ENCODE measurements around the gene BAIAP3. TPM values are rescaled to one million over a fixed set of nuclear protein-coding genes. Genes with fewer than 3 reads are reported as not detected.

The BAIAP3 gene
- total RNA-seq, 4 donors from 2014 or later = 17.9 to 160 (median 29.0) TPM

GRCh38 chr16:1306334-1306733, 27.1 kb upstream of the BAIAP3 start:
- TF ChIP-seq CTCF (IDR thresholded peaks at IDR 0.05) (no peak), POLR2A (IDR thresholded peaks at IDR 0.05) (no peak)
- no peaks in the 10 kb centered on the region for H3K27me3 ChIP-seq
- H3K9me3 ChIP-seq = no peaks in the 10 kb centered on the region
- H3K4me1 ChIP-seq = peaks cover 0 to 24% (median 19%) of the 10 kb centered on the region in 4 donors
- no peak for DNase-seq
- no peak overlapping the region for H3K27ac ChIP-seq
- H3K36me3 ChIP-seq = no peaks in the 10 kb centered on the region
- no peak overlapping the region for H3K4me3 ChIP-seq

DNA sequence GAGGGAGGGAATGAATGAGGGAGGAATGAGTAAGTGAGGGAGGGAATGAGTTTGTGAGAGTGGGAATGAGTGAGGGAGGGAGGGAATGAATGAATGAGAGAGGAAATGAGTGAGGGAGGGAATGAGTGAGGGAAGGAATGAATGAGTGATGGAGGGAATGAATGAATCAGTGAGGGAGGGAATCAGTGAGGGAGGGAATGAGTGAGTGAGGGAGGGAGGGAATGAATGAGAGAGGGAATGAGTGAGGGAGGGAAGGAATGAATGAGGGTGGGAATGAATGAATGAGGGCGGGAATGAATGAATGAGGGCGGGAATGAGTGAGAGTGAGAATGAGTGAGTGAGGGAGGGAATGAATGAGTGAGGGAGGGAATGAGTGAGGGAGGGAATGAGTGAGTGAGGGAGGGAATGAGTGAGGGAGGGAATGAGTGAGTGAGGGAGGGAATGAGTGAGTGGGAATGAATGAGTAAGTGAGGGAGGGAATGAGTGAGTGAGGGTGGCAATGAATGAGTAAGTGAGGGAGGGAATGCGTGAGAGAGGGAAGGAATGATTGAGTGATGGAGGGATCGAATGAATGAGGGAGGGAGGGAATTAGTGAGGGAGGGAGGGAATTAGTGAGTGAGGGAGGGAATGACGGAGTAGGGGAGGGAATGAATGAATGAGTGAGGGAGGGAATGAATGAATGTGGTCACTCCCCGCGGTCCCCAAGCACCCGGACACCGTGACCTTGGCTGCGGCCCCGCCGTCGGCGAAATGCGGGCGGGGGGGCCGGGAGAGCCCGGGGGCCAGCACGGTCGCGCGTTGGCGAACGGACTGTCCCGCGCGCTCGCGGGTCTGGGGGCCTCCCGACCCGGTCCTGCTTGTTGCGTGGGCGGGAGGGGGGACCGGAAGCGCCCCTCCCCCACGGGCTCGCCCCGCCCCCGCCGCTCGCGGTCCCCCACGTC, 25.1 kb upstream of the BAIAP3 start:
- DNase-seq = no peak
- Histone ChIP-seq H3K9me3 (no peaks in the 10 kb centered on the region), H3K27me3 (no peaks in the 10 kb centered on the region), H3K27ac (peak overlapping the region; percentile 85 to 100 (median 94)), H3K4me1 (peaks cover 8 to 36% (median 29%) of the 10 kb centered on the region in 4 donors), H3K36me3 (no peaks in the 10 kb centered on the region), H3K4me3 (peak overlapping the region; percentile 63 to 92 (median 82))
- no peak for TF ChIP-seq POLR2A (IDR thresholded peaks at IDR 0.05)
- no peak for TF ChIP-seq CTCF (IDR thresholded peaks at IDR 0.05)

- H3K27me3 ChIP-seq = no peaks in the 10 kb centered on the region
- DNase-seq = peak; percentile 96 to 98 (median 98)
- peak within 1 kb of the TSS; percentile 63 to 92 (median 82) for H3K4me3 ChIP-seq
- H3K4me1 ChIP-seq = peaks cover 8 to 36% (median 23%) of the 10 kb centered on the region in 4 donors
- TF ChIP-seq POLR2A (IDR thresholded peaks at IDR 0.05) = peak in 1 of 2 donors; percentile 55
- TF ChIP-seq CTCF (IDR thresholded peaks at IDR 0.05) = no peak
- peak within 1 kb of the TSS; percentile 85 to 100 (median 94) for H3K27ac ChIP-seq
- no peaks in the 10 kb centered on the region for H3K9me3 ChIP-seq
- H3K36me3 ChIP-seq = peaks cover 0 to 8% (median 0%) of the 10 kb centered on the region in 3 donors
Observed at GRCh38 chr16:1308977-1309885, 24.2 kb upstream of the BAIAP3 start, which contains the start of gene UBE2I. UBE2I (plus strand) TSS chr16:1309636; CDS start chr16:1314031, 4,395 bp downstream.

DNA sequence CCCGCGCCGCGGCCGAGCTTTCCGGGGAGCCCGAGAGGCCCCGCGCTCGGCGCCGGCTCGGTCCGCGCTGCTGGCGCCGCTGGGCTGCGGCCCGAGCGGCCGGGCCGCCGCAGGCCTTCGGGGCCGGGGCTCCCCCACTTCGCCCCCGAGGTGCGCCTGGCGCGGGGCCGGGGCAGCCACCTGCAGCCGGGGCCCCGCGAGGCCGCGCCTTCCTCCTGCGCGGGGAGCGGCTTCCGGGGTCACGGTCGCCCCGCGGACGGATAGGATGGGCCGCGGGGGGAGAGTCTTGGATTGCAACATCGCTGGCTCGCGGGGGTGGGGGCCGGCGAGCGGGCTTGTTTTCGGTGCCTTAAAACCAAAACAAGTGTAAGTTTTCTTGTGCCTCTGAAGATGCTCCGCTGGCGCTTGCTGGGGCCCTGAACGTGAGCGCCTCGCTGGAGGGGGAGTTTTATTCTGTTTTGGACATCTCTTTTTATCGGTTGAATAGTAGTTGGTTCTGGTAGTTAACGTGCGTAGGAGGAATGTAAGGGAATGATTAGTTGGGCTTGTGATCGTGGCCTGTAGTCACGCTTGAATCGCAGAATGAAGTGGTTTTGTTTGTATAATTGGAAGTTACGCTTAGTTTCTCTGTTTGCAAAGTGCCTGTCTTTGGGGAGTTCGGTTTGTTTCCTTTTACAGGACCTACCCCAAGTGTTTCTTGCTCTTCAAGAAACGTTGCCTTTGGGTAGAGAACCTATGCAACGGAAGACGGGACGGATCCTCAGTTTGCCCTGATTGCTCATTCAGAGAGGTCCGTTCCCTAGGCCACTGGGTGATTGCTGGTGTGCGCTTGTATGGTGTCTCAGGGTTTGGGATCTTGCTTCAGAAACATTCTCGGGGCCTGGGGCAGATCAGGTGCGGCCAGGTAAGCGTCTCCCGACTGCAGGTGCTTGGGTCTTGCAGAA, 23.3 kb upstream of the BAIAP3 start:
- H3K9me3 ChIP-seq = no peaks in the 10 kb centered on the region
- no peaks in the 10 kb centered on the region for H3K27me3 ChIP-seq
- no peak for TF ChIP-seq CTCF (IDR thresholded peaks at IDR 0.05)
- no peak for TF ChIP-seq POLR2A (IDR thresholded peaks at IDR 0.05)
- peak overlapping the region; percentile 85 to 100 (median 94) for H3K27ac ChIP-seq
- DNase-seq = peak; percentile 67 to 81 (median 70)
- H3K4me3 ChIP-seq = peak overlapping the region; percentile 59 to 92 (median 82)
- H3K36me3 ChIP-seq = peaks cover 0 to 18% (median 0%) of the 10 kb centered on the region in 3 donors
- H3K4me1 ChIP-seq = peaks cover 8 to 36% (median 21%) of the 10 kb centered on the region in 4 donors

Measured in Peyer's patch (tissue), 4 donors.